HG03439 (cell line): Measurements from ENCODE around the gene FTCD.
"Not testable (repeated sequence)": the region's sequence is repeated elsewhere in the genome, so short reads cannot be mapped to it uniquely, and the experiment has no call there.

ENCODE experiments used
- ATAC-seq: cut with Tn5 transposase; IDR thresholded peaks from one replicate; pipeline ENCODE4 v1.9.1; 2021; ENCODE audit warnings: mild to moderate bottlenecking, moderate library complexity; ENCODE audit not compliant: unreplicated experiment

FTCD gene

GRCh38 chr21:46140352-46141003 lies 14.9 kb downstream of the FTCD start:
- not testable (repeated sequence) for ATAC-seq

DNA sequence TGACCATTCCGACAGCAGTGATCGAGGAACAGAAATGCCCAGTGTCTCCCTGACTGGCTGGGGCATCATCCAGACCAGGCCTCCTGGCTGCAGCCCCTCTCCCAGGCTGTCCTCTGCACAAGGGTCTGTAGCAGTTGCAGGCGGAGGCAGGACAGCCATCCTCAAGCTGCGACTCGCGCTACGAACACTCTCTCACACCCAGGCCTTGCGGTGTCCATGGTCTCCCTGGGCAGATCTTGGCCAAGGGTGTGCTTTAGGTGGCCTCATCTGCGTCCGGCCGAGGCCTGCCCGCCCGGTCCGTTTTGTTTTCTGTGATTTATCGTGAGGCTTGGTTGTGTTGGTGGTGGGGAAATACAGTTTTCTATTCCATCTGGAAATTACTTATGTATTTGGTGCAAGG lies 15.7 kb downstream of the FTCD start:
- no peak for ATAC-seq

DNA sequence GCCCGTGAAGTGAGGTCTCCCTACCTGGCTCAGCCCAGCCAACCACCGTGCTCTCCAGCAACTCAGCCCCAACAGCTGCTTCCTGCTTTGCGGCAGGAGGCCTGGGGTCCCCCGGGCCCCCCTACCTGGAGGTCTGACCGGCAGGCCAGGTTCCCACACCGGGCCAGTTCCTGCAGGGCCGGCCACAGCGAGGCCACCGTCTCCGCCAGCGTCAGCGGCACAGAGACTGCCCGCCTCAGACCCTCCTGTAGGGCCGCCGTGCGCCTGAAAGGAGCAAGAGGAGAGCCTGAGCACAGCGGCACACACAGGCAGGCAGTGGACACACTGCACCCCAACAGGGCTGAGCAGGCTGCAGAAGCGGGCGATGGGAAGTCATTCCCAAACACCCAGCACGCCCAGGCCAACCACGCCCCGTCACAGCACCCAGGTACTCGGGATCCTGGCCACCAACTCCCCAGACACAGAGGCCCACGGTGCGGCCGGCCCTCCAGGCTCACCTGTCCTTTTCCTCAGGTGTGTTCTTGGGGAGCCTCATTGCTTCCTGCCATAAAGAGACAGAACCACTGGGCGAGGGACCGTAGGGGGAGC lies 16.9 kb downstream of the FTCD start:
- no peak for ATAC-seq

DNA sequence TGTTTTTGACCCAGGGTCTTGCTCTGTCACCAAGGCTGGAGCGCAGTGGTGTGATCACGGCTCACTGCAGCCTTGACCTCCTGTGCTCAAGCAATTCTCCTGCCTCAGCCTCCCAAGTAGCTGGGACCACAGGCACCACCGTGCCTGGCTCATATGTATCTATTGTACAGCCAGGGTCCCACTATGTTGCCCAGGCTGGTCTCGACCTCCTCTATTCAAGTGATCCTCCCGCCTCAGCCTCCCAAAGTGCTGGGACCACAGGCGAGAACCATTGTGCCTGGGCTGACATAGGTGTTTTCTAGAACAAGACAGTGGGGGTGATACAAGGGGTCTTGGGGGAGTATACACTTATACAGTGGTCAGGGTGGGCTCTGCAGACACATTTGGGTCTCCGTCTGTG lies 17.5 kb downstream of the FTCD start:
- no peak for ATAC-seq

GRCh38 chr21:46136739-46137349 lies 18.5 kb downstream of the FTCD start:
- no peak for ATAC-seq

GRCh38 chr21:46135782-46136395 lies 19.5 kb downstream of the FTCD start:
- ATAC-seq = no peak

- no peak for ATAC-seq
These were observed 23.3 kb downstream of the FTCD start for GRCh38 chr21:46131838-46132651.

- ATAC-seq = no peak
These were observed 23.9 kb downstream of the FTCD start for GRCh38 chr21:46131588-46131837.

DNA sequence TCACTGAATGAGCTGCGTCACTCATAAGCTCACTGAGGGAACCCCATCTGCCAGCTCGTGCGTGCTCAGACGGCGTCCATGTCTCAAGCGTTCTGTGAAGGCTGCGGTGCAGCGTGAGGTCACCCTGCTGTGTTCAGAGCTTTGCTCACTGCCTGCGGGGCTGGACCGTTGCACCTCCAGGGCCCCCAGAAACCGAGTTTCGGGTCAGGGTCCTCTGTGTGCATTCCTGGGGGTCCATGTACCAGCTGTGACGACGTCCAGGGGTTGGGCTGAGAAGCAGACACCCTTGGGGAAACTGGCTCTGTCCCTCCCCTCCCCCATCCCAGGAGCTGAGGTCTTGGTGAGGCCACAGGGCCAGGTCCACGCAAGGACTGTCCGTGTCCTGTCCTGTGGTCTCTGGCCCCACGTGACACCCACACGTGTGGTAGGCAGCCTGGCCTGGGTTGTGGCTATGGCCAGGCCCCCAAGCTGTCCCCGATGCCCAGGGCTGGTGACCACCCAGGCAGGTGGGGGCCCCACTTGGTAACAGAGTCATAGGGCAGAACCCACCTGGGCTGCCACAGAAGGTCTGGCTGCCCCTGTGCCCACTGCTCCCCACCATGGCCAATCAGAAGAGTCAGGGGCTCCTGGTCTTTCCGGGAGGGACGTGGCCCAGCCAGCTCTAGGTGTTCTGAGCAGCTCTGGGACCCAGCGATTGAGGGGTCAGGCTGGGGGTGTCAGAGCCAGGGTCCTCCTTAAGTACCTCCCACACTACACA lies 24.4 kb downstream of the FTCD start:
- ATAC-seq = no peak

DNA sequence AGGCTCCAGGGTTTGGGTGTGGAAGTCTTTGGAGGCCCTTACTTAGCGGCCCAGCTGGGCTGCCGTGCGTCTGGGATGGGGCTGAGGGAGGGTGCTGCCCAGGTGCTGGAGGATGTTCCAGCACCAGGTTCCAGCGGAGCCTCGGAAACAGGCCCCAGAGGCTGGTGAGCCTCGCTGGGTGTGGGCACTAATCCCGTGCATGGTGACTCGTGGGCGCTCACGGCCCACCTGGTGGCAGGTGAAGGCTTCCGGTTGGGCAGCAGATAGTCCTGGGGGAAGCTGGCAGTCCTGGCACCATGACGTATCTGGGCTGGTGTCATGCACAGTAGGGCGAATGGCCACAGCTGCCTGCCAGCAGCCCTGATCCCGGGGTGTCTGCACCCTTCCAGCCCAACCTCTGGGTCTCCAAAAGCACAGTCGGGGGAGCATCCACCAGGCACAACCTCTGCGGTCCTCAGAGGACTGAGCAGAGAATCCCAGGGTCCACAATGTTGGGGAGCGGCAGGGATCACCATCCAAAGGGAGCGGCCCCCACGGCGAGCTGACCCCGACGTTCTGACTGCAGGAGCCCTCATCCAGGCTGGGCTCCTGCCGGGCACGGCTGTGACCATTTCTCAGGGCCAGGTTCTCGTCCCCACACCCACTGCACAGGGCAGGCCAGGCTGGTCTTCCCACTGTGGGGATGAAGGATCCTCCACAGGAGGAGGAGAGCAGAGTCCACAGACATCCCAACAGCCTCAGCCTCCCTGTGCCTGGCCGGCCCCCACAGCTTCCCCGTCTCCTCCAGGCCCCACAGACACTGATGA lies 25.3 kb downstream of the FTCD start:
- no peak for ATAC-seq

DNA sequence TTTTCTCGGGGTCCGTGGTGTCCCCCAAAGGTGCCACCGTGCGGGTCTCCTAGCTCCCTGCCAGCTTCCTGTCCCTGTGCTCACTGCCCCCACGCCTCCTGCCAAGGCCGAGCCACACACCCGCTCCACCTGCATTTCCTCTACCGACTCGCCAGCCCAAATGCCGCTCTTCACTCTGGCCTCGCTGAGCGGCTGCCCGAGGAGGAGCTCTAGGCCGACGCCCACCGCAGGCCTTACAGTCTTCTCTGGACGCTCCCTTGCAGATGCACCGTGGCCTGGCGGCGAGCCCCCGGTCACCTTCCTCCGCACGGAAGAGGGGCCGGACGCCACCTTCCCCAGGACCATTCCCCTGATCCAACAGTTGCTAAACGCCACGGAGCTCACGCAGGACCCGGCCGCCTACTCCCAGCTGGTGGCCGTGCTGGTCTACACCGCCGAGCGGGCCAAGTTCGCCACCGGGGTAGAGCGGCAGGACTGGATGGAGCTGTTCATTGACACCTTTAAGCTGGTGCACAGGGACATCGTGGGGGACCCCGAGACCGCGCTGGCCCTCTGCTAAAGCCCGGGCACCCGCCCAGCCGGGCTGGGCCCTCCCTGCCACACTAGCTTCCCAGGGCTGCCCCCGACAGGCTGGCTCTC lies 26.3 kb downstream of the FTCD start:
- no peak for ATAC-seq

DNA sequence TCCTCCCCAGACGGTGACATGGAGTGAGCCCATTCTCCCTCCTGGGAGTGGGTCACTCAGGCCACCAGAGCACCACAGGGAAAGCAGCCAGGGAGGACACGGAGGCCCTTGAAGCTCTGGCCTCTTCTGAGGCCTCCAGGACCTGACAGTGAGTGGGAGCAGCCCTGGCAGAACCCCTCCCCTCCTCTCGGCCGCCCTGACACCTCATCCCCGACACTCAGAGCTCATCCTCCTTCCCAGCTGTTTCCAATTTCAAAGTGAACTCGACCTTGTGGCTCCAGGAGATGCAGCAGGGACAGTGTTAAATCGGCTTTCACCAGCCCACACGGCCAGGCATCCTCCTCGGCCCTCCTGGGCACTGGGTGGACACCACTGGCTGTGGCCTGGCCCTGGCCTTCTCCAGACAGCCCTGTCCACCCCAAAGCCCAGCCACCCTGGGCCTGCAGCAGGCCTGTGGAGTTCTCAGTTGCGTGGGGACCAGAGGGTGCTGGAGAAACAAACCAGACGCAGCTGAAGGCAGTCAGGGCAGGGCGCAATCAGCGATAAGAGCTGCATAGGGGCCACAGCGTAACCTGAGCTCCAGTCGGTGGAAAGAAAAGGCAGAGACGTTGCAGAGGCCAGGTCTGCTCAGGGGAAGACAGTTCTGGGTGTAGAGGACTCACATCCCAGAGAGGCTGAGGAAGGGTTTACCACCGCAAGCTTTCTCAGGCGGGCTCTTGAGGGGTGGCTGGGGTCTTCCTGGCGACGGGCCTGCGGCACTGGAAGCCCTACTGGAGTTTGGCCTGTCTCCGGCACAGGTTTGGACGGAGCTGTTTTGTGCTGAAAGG lies 27.1 kb downstream of the FTCD start:
- ATAC-seq = no peak

DNA sequence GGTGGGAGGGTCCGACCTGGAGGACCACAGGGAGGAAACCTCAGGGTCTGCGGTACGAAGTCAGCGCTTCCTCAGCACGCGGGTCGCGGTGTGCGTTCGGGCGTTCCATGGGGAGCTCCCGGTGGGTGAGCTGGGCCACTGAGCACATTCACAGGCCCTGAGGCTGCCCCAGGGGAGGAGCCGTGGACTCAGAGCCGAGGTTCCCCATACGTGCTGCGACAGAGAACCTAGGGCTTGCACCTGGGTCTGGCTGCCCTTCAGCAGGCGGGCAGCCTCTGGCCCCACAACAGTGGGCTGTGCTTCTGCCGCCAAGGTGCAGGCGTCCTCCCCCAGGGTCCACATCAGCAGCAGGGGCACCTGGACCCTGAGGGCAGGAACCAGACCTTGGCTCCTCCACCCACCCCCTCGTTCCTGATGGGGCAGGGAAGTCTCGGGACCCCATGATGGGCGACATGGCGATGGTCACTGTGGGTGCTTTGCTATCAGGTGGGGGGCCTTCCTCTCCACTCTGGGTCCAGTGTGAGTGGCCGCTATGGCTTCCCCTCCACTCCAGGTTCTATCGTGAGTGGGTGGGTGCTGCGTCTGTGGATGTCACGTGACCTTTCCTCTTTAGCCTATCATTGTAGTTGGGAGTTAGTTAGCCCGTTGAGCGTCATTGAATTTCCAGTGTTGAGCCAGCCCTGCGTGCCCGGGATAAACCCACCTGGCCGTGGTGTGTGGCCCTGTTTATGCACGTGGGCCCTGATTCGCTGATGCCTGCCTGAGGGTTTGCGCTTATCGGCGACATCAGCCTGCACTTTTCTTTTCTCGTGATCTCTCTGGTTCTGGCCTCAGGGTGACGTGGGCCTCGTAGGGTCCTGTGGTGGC lies 27.9 kb downstream of the FTCD start:
- no peak for ATAC-seq

DNA sequence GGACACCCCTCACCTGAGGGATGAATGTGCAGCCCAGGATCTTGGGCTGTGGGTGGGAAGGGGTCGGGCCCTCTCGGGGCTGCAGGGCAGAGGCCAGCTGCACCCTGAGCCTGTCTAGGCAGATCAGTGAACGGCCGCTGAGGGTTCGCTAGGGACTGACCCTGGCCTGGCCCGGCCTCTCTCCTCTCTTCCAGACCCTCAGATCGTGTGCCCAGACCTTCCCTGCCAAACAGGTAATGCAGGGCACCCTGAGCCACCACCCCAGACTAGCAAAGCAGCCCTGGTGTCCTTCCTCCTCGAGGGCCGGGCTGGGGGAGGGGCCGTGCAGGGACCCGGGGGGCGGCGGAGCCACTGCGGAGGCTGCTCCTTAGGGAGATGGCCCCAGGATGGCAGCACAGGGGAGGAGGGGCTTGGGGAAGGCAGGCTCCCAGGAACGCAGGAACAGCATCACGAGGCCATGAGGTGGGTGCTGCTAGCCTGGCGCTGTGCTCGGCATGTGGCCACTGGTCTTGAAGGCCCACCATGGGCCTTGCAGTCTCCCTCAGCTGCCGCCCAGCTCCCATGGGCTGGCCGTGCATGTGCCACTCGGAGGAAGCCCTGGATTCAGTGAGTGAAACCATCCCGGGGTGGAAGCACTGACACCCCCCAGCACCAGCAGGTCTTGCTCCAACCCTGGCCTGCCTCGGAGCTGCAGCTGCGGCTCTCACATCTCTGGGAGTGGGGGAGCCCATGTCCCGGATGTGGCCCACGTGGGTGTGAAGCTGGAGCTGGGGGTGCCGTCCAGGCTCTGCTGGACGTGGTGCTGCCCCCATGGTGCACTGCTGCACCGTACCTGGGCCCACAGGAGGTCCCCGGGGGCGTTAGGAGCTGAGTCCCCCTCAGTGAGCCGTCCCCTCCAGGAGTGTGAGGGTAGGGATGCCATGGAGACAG lies 28.8 kb downstream of the FTCD start:
- ATAC-seq = no peak

- ATAC-seq = no peak
These were observed 29.5 kb downstream of the FTCD start for GRCh38 chr21:46125846-46126301.
